Mammary epithelial cell (primary cell): Measurements from ENCODE around the gene SKIC2.

Experiments used
- CTCF ChIP-seq, 2 donors: IDR thresholded peaks in 1 of 2; conservative IDR thresholded peaks in 1 of 2; 2 replicates each; pipeline ENCODE4 v1.5.1; 2011 to 2012; ENCODE audit warnings: inconsistent platforms in 2 of 2, low read length in 2 of 2, mild to moderate bottlenecking in 2 of 2, control low read depth in 1 of 2, low read depth in 1 of 2; ENCODE audit not compliant: insufficient read depth in 1 of 2; ENCODE audit errors: extremely low read depth in 1 of 2
- EZH2 ChIP-seq: IDR thresholded peaks from 2 replicates; pipeline ENCODE4 v1.6.1; 2012; ENCODE audit warnings: low read length, inconsistent platforms, borderline replicate concordance

DNA sequence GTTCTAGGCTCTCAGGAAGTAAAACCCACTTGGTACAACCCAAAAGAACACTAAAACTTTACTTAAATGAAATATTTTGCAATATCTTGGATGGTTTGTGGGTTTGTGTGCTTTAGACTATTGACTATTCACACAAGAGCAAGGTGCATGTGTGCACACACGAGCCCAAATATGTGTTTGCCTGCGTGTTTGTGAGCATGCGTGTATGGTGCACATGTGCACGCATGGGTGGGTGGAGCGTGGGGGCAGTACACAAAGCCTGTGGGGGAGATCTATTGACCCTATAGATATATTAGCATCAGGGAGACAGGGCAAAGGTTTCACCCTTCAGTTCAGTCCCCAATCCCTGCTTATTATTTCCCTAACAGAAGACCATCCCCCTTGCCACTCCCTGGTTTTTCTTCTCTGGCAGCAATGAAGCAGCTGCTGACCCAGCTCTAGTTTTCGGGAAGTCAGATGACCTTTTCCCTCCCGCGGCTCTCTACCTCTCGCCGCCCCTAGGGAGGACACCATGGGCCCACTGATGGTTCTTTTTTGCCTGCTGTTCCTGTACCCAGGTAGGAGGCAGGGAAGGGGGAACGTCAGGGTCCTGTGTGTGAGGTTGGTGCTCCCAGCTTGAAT lies 31.6 kb upstream of the SKIC2 start, which contains the start of gene C2:
- TF ChIP-seq CTCF (conservative IDR thresholded peaks at IDR 0.05 in 1 of 2, IDR thresholded peaks at IDR 0.05 in 1 of 2; ENCODE audit: extremely low read depth in 1 of 2, insufficient read depth in 1 of 2, low read depth in 1 of 2, low read length in 2 of 2) (no peak), EZH2 (no peak)
